D721Med (cell line): ENCODE data around the gene ZMYM5.
"Not testable (repeated sequence)": the region's sequence is repeated elsewhere in the genome, so short reads cannot be mapped to it uniquely, and the experiment has no call there.

Experiments
- DNase-seq: peaks from one replicate; pipeline ENCODE4 v3.0.0; 2011; ENCODE audit warnings: low spot score; ENCODE audit not compliant: insufficient read length
- FAIRE-seq: peaks from 2 replicates; lab custom pipeline; 2011; peaks lifted over from hg19 to GRCh38; lab: Jason Lieb, UNC
- CTCF ChIP-seq: IDR thresholded peaks from 2 replicates; pipeline ENCODE4 v1.5.1; 2012; ENCODE audit warnings: mild to moderate bottlenecking, control low read depth; ENCODE audit not compliant: insufficient read depth; ENCODE audit errors: missing control alignments

ZMYM5 gene

GRCh38 chr13:19863323-19864023 is at the start of gene ZMYM5:
ZMYM5 (minus strand) TSS chr13:19863649; CDS start chr13:19852180, 11,469 bp downstream.
- FAIRE-seq (no peak), DNase-seq (peak; percentile 87)
- no peak for TF ChIP-seq CTCF

GRCh38 chr13:19910336-19911072 is 47.1 kb upstream of the ZMYM5 start:
- DNase-seq, result no peak
- no peak for FAIRE-seq
- TF ChIP-seq CTCF, result no peak

- no peak for TF ChIP-seq CTCF
- FAIRE-seq (no peak), DNase-seq (no peak)
These were observed 45.0 kb upstream of the ZMYM5 start for GRCh38 chr13:19908350-19908986.

- not testable (repeated sequence) for DNase-seq, FAIRE-seq
These were observed 42.2 kb upstream of the ZMYM5 start for GRCh38 chr13:19905487-19906195.

GRCh38 chr13:19890030-19890429 is 26.6 kb upstream of the ZMYM5 start:
- DNase-seq, result no peak
- TF ChIP-seq CTCF, result no peak
- no peak for FAIRE-seq

GRCh38 chr13:19888799-19889198 is 25.4 kb upstream of the ZMYM5 start:
- DNase-seq, result no peak
- TF ChIP-seq CTCF, result peak; percentile 34
- FAIRE-seq, result no peak

- no peak for DNase-seq
- TF ChIP-seq CTCF, result no peak
- FAIRE-seq, result no peak
These were observed 18.8 kb upstream of the ZMYM5 start for GRCh38 chr13:19882231-19882630.
